Activated T-helper 2 cell treated with anti-CD3 and anti-CD28 coated beads, Interferon-gamma antibody, Interleukin-2, Interleukin-4, amounts not matched to agents 10 μg/mL and 5 μg/mL and 100 μg/mL, durations not matched to agents 14 hours and 24 hours and 36 hours (primary cell): ENCODE results near the gene MGMT. TPM values are rescaled to one million over a fixed set of nuclear protein-coding genes. Genes with fewer than 3 reads are reported as not detected.

Source experiments
- DNase-seq: peaks from one replicate; pipeline ENCODE4 v3.0.0; 2021; ENCODE audit warnings: low spot score
- H3K27ac Mint-ChIP-seq: one replicate; pipeline ENCODE4 v1.8.0; 2021; ENCODE audit warnings: mixed read lengths
- H3K27me3 Mint-ChIP-seq: one replicate; pipeline ENCODE4 v1.8.0; 2021; ENCODE audit warnings: low read depth, mixed read lengths
- H3K36me3 Mint-ChIP-seq: one replicate; pipeline ENCODE4 v1.8.0; 2021; ENCODE audit warnings: low read depth, mixed read lengths
- H3K4me1 Mint-ChIP-seq: one replicate; pipeline ENCODE4 v1.8.0; 2021; ENCODE audit warnings: low read depth, mixed read lengths
- H3K4me3 Mint-ChIP-seq: one replicate; pipeline ENCODE4 v1.8.0; 2021; ENCODE audit warnings: low read depth, mild to moderate bottlenecking, moderate library complexity, mixed read lengths
- H3K9me3 Mint-ChIP-seq: one replicate; pipeline ENCODE4 v1.8.0; 2021; ENCODE audit warnings: mixed read lengths
- intact Hi-C: fragments of 100-400 bp; cut with micrococcal nuclease; formaldehyde crosslinking; loops from one replicate; pipeline ENCODE4 v1.15.1; 2023
- total RNA-seq: library from RNA; stranded (reverse); gene quantifications from 2 replicates; pipeline ENCODE4 v1.2.3, GENCODE V29; 2022

Gene MGMT
- total RNA-seq, 1 donor from 2014 or later: 15.8 TPM

- intact Hi-C loops: no loop called here
- Mint-ChIP-seq H3K36me3 (peaks cover 24% of the 10 kb centered on the region), H3K4me1 (no peaks in the 10 kb centered on the region), H3K4me3 (no peak overlapping the region), H3K9me3 (peaks cover 57% of the 10 kb centered on the region), H3K27ac (no peak overlapping the region), H3K27me3 (no peaks in the 10 kb centered on the region)
- DNase-seq: no peak
These were observed 16.5 kb downstream of the MGMT start for GRCh38 chr10:129483430-129484010.

GRCh38 chr10:129486805-129487204 lies 19.8 kb downstream of the MGMT start:
- Mint-ChIP-seq H3K4me3 (no peak overlapping the region), H3K9me3 (peaks cover 67% of the 10 kb centered on the region), H3K36me3 (peaks cover 16% of the 10 kb centered on the region), H3K27me3 (no peaks in the 10 kb centered on the region), H3K4me1 (no peaks in the 10 kb centered on the region), H3K27ac (no peak overlapping the region)
- intact Hi-C loops: no loop called here
- DNase-seq: no peak

GRCh38 chr10:129491123-129491734 lies 24.2 kb downstream of the MGMT start:
- intact Hi-C loops: no loop called here
- Mint-ChIP-seq H3K4me3 (no peak overlapping the region), H3K4me1 (no peaks in the 10 kb centered on the region), H3K36me3 (peaks cover 16% of the 10 kb centered on the region), H3K27ac (no peak overlapping the region), H3K27me3 (no peaks in the 10 kb centered on the region), H3K9me3 (peaks cover 60% of the 10 kb centered on the region)
- no peak for DNase-seq

- Mint-ChIP-seq H3K27me3 (no peaks in the 10 kb centered on the region), H3K4me1 (peaks cover 5% of the 10 kb centered on the region), H3K9me3 (peaks cover 59% of the 10 kb centered on the region), H3K4me3 (no peak overlapping the region), H3K36me3 (peaks cover 32% of the 10 kb centered on the region), H3K27ac (no peak overlapping the region)
- intact Hi-C loops: no loop called here
- DNase-seq: no peak
These were observed 27.1 kb downstream of the MGMT start for GRCh38 chr10:129494176-129494575.

GRCh38 chr10:129494740-129495139 lies 27.7 kb downstream of the MGMT start:
- H3K4me1 Mint-ChIP-seq: peaks cover 5% of the 10 kb centered on the region
- H3K36me3 Mint-ChIP-seq: peaks cover 32% of the 10 kb centered on the region
- no peaks in the 10 kb centered on the region for H3K27me3 Mint-ChIP-seq
- H3K27ac Mint-ChIP-seq: no peak overlapping the region
- intact Hi-C loops: no loop called here
- no peak overlapping the region for H3K4me3 Mint-ChIP-seq
- no peak for DNase-seq
- H3K9me3 Mint-ChIP-seq: peaks cover 57% of the 10 kb centered on the region

- no peak for DNase-seq
- Mint-ChIP-seq H3K4me1 (peaks cover 5% of the 10 kb centered on the region), H3K27ac (no peak overlapping the region), H3K36me3 (peaks cover 32% of the 10 kb centered on the region), H3K27me3 (no peaks in the 10 kb centered on the region), H3K9me3 (peaks cover 54% of the 10 kb centered on the region), H3K4me3 (no peak overlapping the region)
- intact Hi-C loops: no loop called here
These were observed 28.2 kb downstream of the MGMT start for GRCh38 chr10:129495256-129495655.

GRCh38 chr10:129495698-129496097 lies 28.7 kb downstream of the MGMT start:
- Mint-ChIP-seq H3K4me3 (no peak overlapping the region), H3K4me1 (peaks cover 5% of the 10 kb centered on the region), H3K27ac (no peak overlapping the region), H3K9me3 (peaks cover 51% of the 10 kb centered on the region), H3K36me3 (peaks cover 32% of the 10 kb centered on the region), H3K27me3 (no peaks in the 10 kb centered on the region)
- no peak for DNase-seq
- intact Hi-C loops: no loop called here

GRCh38 chr10:129497013-129497412 lies 30.0 kb downstream of the MGMT start:
- intact Hi-C loops: no loop called here
- H3K27me3 Mint-ChIP-seq: no peaks in the 10 kb centered on the region
- peaks cover 5% of the 10 kb centered on the region for H3K4me1 Mint-ChIP-seq
- no peak for DNase-seq
- H3K27ac Mint-ChIP-seq: no peak overlapping the region
- H3K9me3 Mint-ChIP-seq: peaks cover 41% of the 10 kb centered on the region
- no peak overlapping the region for H3K4me3 Mint-ChIP-seq
- H3K36me3 Mint-ChIP-seq: peaks cover 27% of the 10 kb centered on the region

- no peaks in the 10 kb centered on the region for H3K27me3 Mint-ChIP-seq
- peaks cover 5% of the 10 kb centered on the region for H3K4me1 Mint-ChIP-seq
- intact Hi-C loops: no loop called here
- no peak for DNase-seq
- H3K27ac Mint-ChIP-seq: no peak overlapping the region
- no peak overlapping the region for H3K4me3 Mint-ChIP-seq
- peaks cover 28% of the 10 kb centered on the region for H3K9me3 Mint-ChIP-seq
- peaks cover 18% of the 10 kb centered on the region for H3K36me3 Mint-ChIP-seq
These were observed 31.6 kb downstream of the MGMT start for GRCh38 chr10:129498680-129499079.

- H3K9me3 Mint-ChIP-seq: peaks cover 34% of the 10 kb centered on the region
- no peak overlapping the region for H3K4me3 Mint-ChIP-seq
- intact Hi-C loops: no loop called here
- H3K27ac Mint-ChIP-seq: no peak overlapping the region
- H3K36me3 Mint-ChIP-seq: peaks cover 18% of the 10 kb centered on the region
- H3K4me1 Mint-ChIP-seq: peaks cover 5% of the 10 kb centered on the region
- DNase-seq: no peak
- no peaks in the 10 kb centered on the region for H3K27me3 Mint-ChIP-seq
These were observed 33.7 kb downstream of the MGMT start for GRCh38 chr10:129500617-129501339.

- DNase-seq: no peak
- peaks cover 21% of the 10 kb centered on the region for H3K36me3 Mint-ChIP-seq
- H3K9me3 Mint-ChIP-seq: peaks cover 37% of the 10 kb centered on the region
- intact Hi-C loops: no loop called here
- no peak overlapping the region for H3K4me3 Mint-ChIP-seq
- H3K4me1 Mint-ChIP-seq: peaks cover 5% of the 10 kb centered on the region
- no peaks in the 10 kb centered on the region for H3K27me3 Mint-ChIP-seq
- H3K27ac Mint-ChIP-seq: no peak overlapping the region
These were observed 34.8 kb downstream of the MGMT start for GRCh38 chr10:129501652-129502436.

GRCh38 chr10:129502448-129502847 lies 35.4 kb downstream of the MGMT start:
- Mint-ChIP-seq H3K4me1 (peaks cover 5% of the 10 kb centered on the region), H3K27ac (no peak overlapping the region), H3K36me3 (peaks cover 20% of the 10 kb centered on the region), H3K27me3 (no peaks in the 10 kb centered on the region), H3K9me3 (peaks cover 41% of the 10 kb centered on the region), H3K4me3 (no peak overlapping the region)
- DNase-seq: no peak
- intact Hi-C loops: no loop called here
